SK-N-SH (cell line): ENCODE data around the gene TMEM41B. TPM values are rescaled to one million over a fixed set of nuclear protein-coding genes. Genes with fewer than 3 reads are reported as not detected.

Source experiments
- CTCF ChIA-PET: fragments of 300-600, 350-600 bp; formaldehyde crosslinking; extraction: SDS; loops from one replicate; lab custom pipeline; 2021; lab: Yijun Ruan, JAX
- POLR2A ChIA-PET: fragments of 350-600 bp; sonication (Branson Sonifier 250); formaldehyde crosslinking; extraction: SDS; loops from one replicate; lab custom pipeline; 2020; ENCODE audit warnings: antibody characterized with exemption, inconsistent platforms; lab: Yijun Ruan, JAX
- DNase-seq: peaks from one replicate; pipeline ENCODE4 v3.0.0; 2012
- H2AFZ ChIP-seq: fragments of 200-600 bp; sonication (generic); 2 replicates; pipeline ENCODE4 v1.8.1; 2016; ENCODE audit warnings: antibody characterized with exemption, mild to moderate bottlenecking, low read depth
- H3F3A ChIP-seq: fragments of 200-600 bp; sonication (generic); replicated peaks from 2 replicates; pipeline ENCODE3; 2016; ENCODE audit warnings: antibody characterized with exemption, mild to moderate bottlenecking; ENCODE audit not compliant: insufficient read depth
- H3K27ac ChIP-seq, 2 experiments: fragments of 200-500 bp in 1 of 2; fragments of 200-600 bp in 1 of 2; sonication (Bioruptor generic) in 1 of 2; sonication (generic), shearing (Covaris generic) in 1 of 2; 2 replicates each; pipeline versions ENCODE4 v1.5.1 to v1.6.1; 2014 to 2016; ENCODE audit warnings: low read depth in 2 of 2, inconsistent platforms in 1 of 2, low read length in 1 of 2, mild to moderate bottlenecking in 1 of 2, mixed read lengths in 1 of 2
- H3K27me3 ChIP-seq: fragments of 200-600 bp; sonication (generic), shearing (Covaris generic); 2 replicates; pipeline ENCODE4 v1.6.1; 2016; ENCODE audit warnings: mixed run types; ENCODE audit not compliant: insufficient read depth
- H3K36me3 ChIP-seq, 2 experiments: fragments of 200-500 bp in 1 of 2; fragments of 200-600 bp in 1 of 2; sonication (Bioruptor generic) in 1 of 2; sonication (generic) in 1 of 2; replicated peaks in 1 of 2; 2 replicates each; pipeline versions ENCODE3 to v1.5.1; 2014 to 2016; ENCODE audit warnings: low read length in 1 of 2, mild to moderate bottlenecking in 1 of 2; ENCODE audit not compliant: insufficient read depth in 2 of 2, control insufficient read depth in 1 of 2
- H3K4me1 ChIP-seq, 2 experiments: fragments of 200-500 bp in 1 of 2; fragments of 200-600 bp in 1 of 2; sonication (Bioruptor generic) in 1 of 2; sonication (generic), shearing (Covaris generic) in 1 of 2; 2 replicates each; pipeline versions ENCODE4 v1.5.1 to v1.6.1; 2014 to 2016; ENCODE audit warnings: low read depth in 1 of 2, low read length in 1 of 2, mixed run types in 1 of 2; ENCODE audit not compliant: insufficient read depth in 2 of 2, control insufficient read depth in 1 of 2
- H3K4me2 ChIP-seq: fragments of 200-600 bp; sonication (generic), shearing (Covaris generic); 2 replicates; pipeline ENCODE4 v1.6.1; 2017; ENCODE audit warnings: mixed run types
- H3K4me3 ChIP-seq, 2 experiments: fragments of 200-500 bp in 1 of 2; fragments of 200-600 bp in 1 of 2; sonication (Bioruptor generic) in 1 of 2; sonication (generic), shearing (Covaris generic) in 1 of 2; 2 replicates each; pipeline versions ENCODE4 v1.5.1 to v1.8.1; 2014 to 2016; ENCODE audit warnings: low read depth in 2 of 2, inconsistent platforms in 1 of 2, low read length in 1 of 2, mild to moderate bottlenecking in 1 of 2, mixed read lengths in 1 of 2, moderate library complexity in 1 of 2
- H3K79me2 ChIP-seq: fragments of 200-600 bp; sonication (generic); 2 replicates; pipeline ENCODE4 v1.8.1; 2017; ENCODE audit warnings: mild to moderate bottlenecking; ENCODE audit not compliant: insufficient read depth
- H3K9ac ChIP-seq: fragments of 200-600 bp; sonication (generic); 2 replicates; pipeline ENCODE4 v1.6.1; 2017; ENCODE audit warnings: mixed run types
- H3K9me2 ChIP-seq: fragments of 200-600 bp; sonication (generic); 2 replicates; pipeline ENCODE4 v1.6.1; 2017; ENCODE audit warnings: mixed run types
- H3K9me3 ChIP-seq: fragments of 200-600 bp; sonication (generic); 2 replicates; pipeline ENCODE4 v1.6.1; 2017; ENCODE audit warnings: mixed run types, mild to moderate bottlenecking, moderate library complexity
- H4K20me1 ChIP-seq: fragments of 200-600 bp; sonication (generic); 2 replicates; pipeline ENCODE4 v1.6.1; 2017; ENCODE audit warnings: mild to moderate bottlenecking, mixed run types; ENCODE audit not compliant: insufficient read depth
- CHD2 ChIP-seq: fragments of 150-350 bp; IDR thresholded peaks from 2 replicates; pipeline ENCODE4 v1.6.1; 2018; ENCODE audit warnings: low read length; ENCODE audit not compliant: partially characterized antibody
- CTCF ChIP-seq: fragments of 200-600 bp; sonication (generic); IDR thresholded peaks from 2 replicates; pipeline ENCODE4 v1.6.1; 2017; ENCODE audit warnings: antibody characterized with exemption, mild to moderate bottlenecking, moderate library complexity
- ELF1 ChIP-seq: IDR thresholded peaks from 2 replicates; pipeline ENCODE4 v1.4.0; 2012
- EZH2phosphoT487 ChIP-seq: fragments of 200-600 bp; sonication (generic); IDR thresholded peaks from 2 replicates; pipeline ENCODE4 v1.6.1; 2017; ENCODE audit warnings: low read depth, mixed run types, mild to moderate bottlenecking, antibody characterized with exemption, moderate library complexity, borderline replicate concordance
- FOXM1 ChIP-seq: IDR thresholded peaks from 2 replicates; pipeline ENCODE4 v1.4.0; 2012; ENCODE audit warnings: low read depth, mild to moderate bottlenecking
- JUND ChIP-seq: IDR thresholded peaks from 2 replicates; pipeline ENCODE4 v1.4.0; 2012
- RAD21 ChIP-seq: IDR thresholded peaks from 2 replicates; pipeline ENCODE4 v1.6.1; 2012; ENCODE audit warnings: mild to moderate bottlenecking, low read length
- SIN3A ChIP-seq: IDR thresholded peaks from 2 replicates; pipeline ENCODE4 v1.6.1; 2012; ENCODE audit warnings: low read depth, mild to moderate bottlenecking, low read length, moderate library complexity, borderline replicate concordance
- SMC3 ChIP-seq: IDR thresholded peaks from 2 replicates; pipeline ENCODE4 v1.6.1; 2012; ENCODE audit warnings: low read depth, low read length, improper control_type of control experiment
- TCF12 ChIP-seq: IDR thresholded peaks from 2 replicates; pipeline ENCODE4 v1.4.0; 2012
- WGBS: methylation state at CpG from one replicate; pipeline ENCODE4 v1.1.6; 2017; ENCODE audit warnings: low lambda C conversion rate; 5-methylcytosine and 5-hydroxymethylcytosine counted together
- polyA plus RNA-seq, 3 experiments: library from polyadenylated mRNA; depleted of rRNA; stranded (reverse); fragments of >200 nt; gene quantifications; 2 replicates each; pipeline ENCODE4 v1.2.3, GENCODE V29; 2012
- TF ChIP-seq, protein P1 (sequence below): fragments of 150-350 bp; IDR thresholded peaks from 2 replicates; pipeline ENCODE4 v1.6.1; 2017; ENCODE audit warnings: antibody characterized with exemption, low read length, low read depth, borderline replicate concordance
- TF ChIP-seq, protein P2 (sequence below): IDR thresholded peaks from 2 replicates; pipeline ENCODE4 v1.4.0; 2012; ENCODE audit warnings: low read depth

The TMEM41B gene
- polyA plus RNA-seq, 1 of the 3 experiments (the other 2 are of a cell fraction) = 23.5 TPM

- TF ChIP-seq CTCF (no peak), SIN3A (no peak), SMC3 (no peak), CHD2 (no peak), EZH2phosphoT487 (no peak), RAD21 (no peak)
Measured at GRCh38 chr11:9250139-9250582, 64.2 kb downstream of the TMEM41B start (continued).

DNA sequence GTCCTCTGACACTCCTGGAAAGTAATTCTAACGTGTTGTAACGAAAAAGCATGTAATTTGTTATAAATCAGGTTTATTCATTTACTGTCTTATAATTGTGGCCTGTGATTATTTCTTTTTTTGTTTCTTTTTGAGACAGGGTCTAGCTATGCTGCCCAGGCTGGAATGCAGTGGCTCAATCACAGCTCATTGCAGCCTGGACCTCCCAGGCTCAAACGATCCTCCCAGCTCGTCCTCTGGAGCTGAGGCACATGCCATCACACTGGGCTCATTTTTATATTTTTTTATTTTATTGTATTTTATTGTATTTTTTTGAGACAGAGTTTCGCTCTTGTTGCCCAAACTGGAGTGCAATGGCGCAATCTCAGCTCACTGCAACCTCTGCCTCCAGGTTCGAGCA, 65.1 kb downstream of the TMEM41B start:
- Histone ChIP-seq H3K79me2 (peaks cover 100% of the 10 kb centered on the region), H4K20me1 (peaks cover 82% of the 10 kb centered on the region)

More for the DNA sequence above, 65.1 kb downstream of the TMEM41B start:
- no peaks in the 10 kb centered on the region for H3K9me3 ChIP-seq
- POLR2A ChIA-PET = no interaction called here
- no peak overlapping the region for H3K4me2 ChIP-seq
- peaks cover 20% of the 10 kb centered on the region for H3F3A ChIP-seq
- H3K36me3 ChIP-seq = no peaks in the 10 kb centered on the region
- CTCF ChIA-PET = interaction anchor here (0.8 to 1.1 kb wide), 2 partner anchors 11 to 19 kb away, joined by 3 to 4 read pairs; no protein-coding TSS in a partner anchor
- H3K9ac ChIP-seq = no peak overlapping the region
- H2AFZ ChIP-seq = no peak overlapping the region
- no peak overlapping the region for H3K27ac ChIP-seq
- DNase-seq = no peak
- TF ChIP-seq, protein P1, sequence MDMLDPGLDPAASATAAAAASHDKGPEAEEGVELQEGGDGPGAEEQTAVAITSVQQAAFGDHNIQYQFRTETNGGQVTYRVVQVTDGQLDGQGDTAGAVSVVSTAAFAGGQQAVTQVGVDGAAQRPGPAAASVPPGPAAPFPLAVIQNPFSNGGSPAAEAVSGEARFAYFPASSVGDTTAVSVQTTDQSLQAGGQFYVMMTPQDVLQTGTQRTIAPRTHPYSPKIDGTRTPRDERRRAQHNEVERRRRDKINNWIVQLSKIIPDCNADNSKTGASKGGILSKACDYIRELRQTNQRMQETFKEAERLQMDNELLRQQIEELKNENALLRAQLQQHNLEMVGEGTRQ = no peak
- TF ChIP-seq EZH2phosphoT487 = no peak
- no peak for TF ChIP-seq JUND
- TF ChIP-seq CTCF = no peak
- no peak for TF ChIP-seq ELF1
- no peak for TF ChIP-seq FOXM1
- no peak for TF ChIP-seq TCF12
- TF ChIP-seq, protein P2, sequence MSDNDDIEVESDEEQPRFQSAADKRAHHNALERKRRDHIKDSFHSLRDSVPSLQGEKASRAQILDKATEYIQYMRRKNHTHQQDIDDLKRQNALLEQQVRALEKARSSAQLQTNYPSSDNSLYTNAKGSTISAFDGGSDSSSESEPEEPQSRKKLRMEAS = no peak
- H3K9me2 ChIP-seq = no peaks in the 10 kb centered on the region
- H3K27me3 ChIP-seq = no peaks in the 10 kb centered on the region
- H3K4me3 ChIP-seq = no peak overlapping the region
- no peaks in the 10 kb centered on the region; a peak in 1 of 4 replicates for H3K4me1 ChIP-seq
- whole genome bisulfite sequencing = 91% methylated on average over 7 of the region's 7 CpGs
